ENCODE data around the gene RELL2. TPM values are rescaled to one million over a fixed set of nuclear protein-coding genes. Genes with fewer than 3 reads are reported as not detected.

Gene RELL2
- total RNA-seq, 1 experiment from 2014 or later: 8.7 TPM

- no peaks in the 10 kb centered on the region for H3K27me3 ChIP-seq (ENCODE audit: insufficient read depth, low read length)
- H3K4me3 ChIP-seq (replicated peaks in 1 of 2; ENCODE audit: low read depth in 1 of 2, low read length in 2 of 2): no peak overlapping the region
- no peaks in the 10 kb centered on the region for H3K79me2 ChIP-seq (ENCODE audit: insufficient read depth, low read length)
- H2AFZ ChIP-seq (ENCODE audit: low read depth, low read length, poor library complexity, severe bottlenecking): no peak overlapping the region
- POLR2A ChIA-PET: interaction anchor here (1.0 kb wide), 1 partner anchor 15 kb away, joined by 3 read pairs; no protein-coding TSS in a partner anchor
- no TSS peak for BruUV-seq (replicated peaks)
- CTCF ChIA-PET: interaction anchor here (0.7 to 1.2 kb wide), 4 partner anchors 13 to 300 kb away, joined by 3 to 5 read pairs (median 4); partner anchors contain the start of genes ARAP3 and RNF14
- intact Hi-C loops (cut with micrococcal nuclease): loop anchor here (10.0 kb wide), 1 partner anchor 476 kb away; no protein-coding TSS in a partner anchor
- RAD21 ChIA-PET (ENCODE audit: low non-redundant PET in 1 of 2, low total read pairs in 2 of 2, uncharacterized antibody in 2 of 2, unreplicated experiment in 2 of 2): interaction anchor here in 1 of 2 experiments (0.9 kb wide), 1 partner anchor 77 kb away, joined by 6 read pairs; no protein-coding TSS in a partner anchor
- H3K9me3 ChIP-seq (ENCODE audit: control insufficient read depth in 1 of 2, insufficient read depth in 1 of 2, low read depth in 1 of 2, low read length in 2 of 2): no peaks in the 10 kb centered on the region
- DNase-seq (ENCODE audit: low read depth, low spot score): no peak
- H3K4me2 ChIP-seq (ENCODE audit: low read length): no peak overlapping the region
- peaks cover 4% of the 10 kb centered on the region; the same call in 1 of the 2 replicates for H4K20me1 ChIP-seq (ENCODE audit: insufficient read depth)
- no peak overlapping the region for H3K9ac ChIP-seq (ENCODE audit: low read length)
- ATAC-seq: no peak
- H3K4me1 ChIP-seq (ENCODE audit: control insufficient read depth in 1 of 2, insufficient read depth in 2 of 2, low read length in 2 of 2): 0 out of 4 replicates have a peak, but pooled peaks cover 0 to 3% of the 10 kb centered on the region in 2 experiments
- H3K36me3 ChIP-seq (ENCODE audit: control insufficient read depth in 1 of 2, insufficient read depth in 2 of 2, low read length in 2 of 2): no peaks in the 10 kb centered on the region
- no peak for TF ChIP-seq EZH2 (IDR thresholded peaks at IDR 0.05)
- no peak for TF ChIP-seq ZNF274 (IDR thresholded peaks at IDR 0.05; ENCODE audit: low read depth, low read length)
- no peak for TF ChIP-seq TCF7L2 (IDR thresholded peaks at IDR 0.05; ENCODE audit: borderline replicate concordance, extremely low read depth, insufficient read depth, insufficient read length)
- no peak for TF ChIP-seq CBX3 (IDR thresholded peaks at IDR 0.05; ENCODE audit: low read depth)
- no peak for TF ChIP-seq CEBPB (IDR thresholded peaks at IDR 0.05; ENCODE audit: low read depth)
- TF ChIP-seq EZH2phosphoT487 (IDR thresholded peaks at IDR 0.05; ENCODE audit: borderline replicate concordance): no peak
- TF ChIP-seq ZBTB33 (IDR thresholded peaks at IDR 0.05; ENCODE audit: extremely low read depth, insufficient replicate concordance, low read length): no peak
- TF ChIP-seq CTCF (IDR thresholded peaks at IDR 0.05 in 2 of 3, conservative IDR thresholded peaks at IDR 0.05 in 1 of 3; ENCODE audit: borderline replicate concordance in 1 of 3, insufficient read depth in 1 of 3, low read depth in 2 of 3, low read length in 2 of 3): no peak
- TF ChIP-seq SRF (IDR thresholded peaks at IDR 0.05; ENCODE audit: low read depth): no peak
- TF ChIP-seq, protein P1, sequence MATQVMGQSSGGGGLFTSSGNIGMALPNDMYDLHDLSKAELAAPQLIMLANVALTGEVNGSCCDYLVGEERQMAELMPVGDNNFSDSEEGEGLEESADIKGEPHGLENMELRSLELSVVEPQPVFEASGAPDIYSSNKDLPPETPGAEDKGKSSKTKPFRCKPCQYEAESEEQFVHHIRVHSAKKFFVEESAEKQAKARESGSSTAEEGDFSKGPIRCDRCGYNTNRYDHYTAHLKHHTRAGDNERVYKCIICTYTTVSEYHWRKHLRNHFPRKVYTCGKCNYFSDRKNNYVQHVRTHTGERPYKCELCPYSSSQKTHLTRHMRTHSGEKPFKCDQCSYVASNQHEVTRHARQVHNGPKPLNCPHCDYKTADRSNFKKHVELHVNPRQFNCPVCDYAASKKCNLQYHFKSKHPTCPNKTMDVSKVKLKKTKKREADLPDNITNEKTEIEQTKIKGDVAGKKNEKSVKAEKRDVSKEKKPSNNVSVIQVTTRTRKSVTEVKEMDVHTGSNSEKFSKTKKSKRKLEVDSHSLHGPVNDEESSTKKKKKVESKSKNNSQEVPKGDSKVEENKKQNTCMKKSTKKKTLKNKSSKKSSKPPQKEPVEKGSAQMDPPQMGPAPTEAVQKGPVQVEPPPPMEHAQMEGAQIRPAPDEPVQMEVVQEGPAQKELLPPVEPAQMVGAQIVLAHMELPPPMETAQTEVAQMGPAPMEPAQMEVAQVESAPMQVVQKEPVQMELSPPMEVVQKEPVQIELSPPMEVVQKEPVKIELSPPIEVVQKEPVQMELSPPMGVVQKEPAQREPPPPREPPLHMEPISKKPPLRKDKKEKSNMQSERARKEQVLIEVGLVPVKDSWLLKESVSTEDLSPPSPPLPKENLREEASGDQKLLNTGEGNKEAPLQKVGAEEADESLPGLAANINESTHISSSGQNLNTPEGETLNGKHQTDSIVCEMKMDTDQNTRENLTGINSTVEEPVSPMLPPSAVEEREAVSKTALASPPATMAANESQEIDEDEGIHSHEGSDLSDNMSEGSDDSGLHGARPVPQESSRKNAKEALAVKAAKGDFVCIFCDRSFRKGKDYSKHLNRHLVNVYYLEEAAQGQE (IDR thresholded peaks at IDR 0.05; ENCODE audit: low read depth): no peak
- TF ChIP-seq RAD21 (IDR thresholded peaks at IDR 0.05; ENCODE audit: low read depth): no peak
- TF ChIP-seq, protein P2, sequence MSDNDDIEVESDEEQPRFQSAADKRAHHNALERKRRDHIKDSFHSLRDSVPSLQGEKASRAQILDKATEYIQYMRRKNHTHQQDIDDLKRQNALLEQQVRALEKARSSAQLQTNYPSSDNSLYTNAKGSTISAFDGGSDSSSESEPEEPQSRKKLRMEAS (IDR thresholded peaks at IDR 0.05): no peak
- no peak for TF ChIP-seq JUND (IDR thresholded peaks at IDR 0.05)
- TF ChIP-seq SIN3A (IDR thresholded peaks at IDR 0.05; ENCODE audit: low read depth): no peak
- no peak for TF ChIP-seq FOSL1 (IDR thresholded peaks at IDR 0.05; ENCODE audit: low read depth)
- TF ChIP-seq, protein P3, sequence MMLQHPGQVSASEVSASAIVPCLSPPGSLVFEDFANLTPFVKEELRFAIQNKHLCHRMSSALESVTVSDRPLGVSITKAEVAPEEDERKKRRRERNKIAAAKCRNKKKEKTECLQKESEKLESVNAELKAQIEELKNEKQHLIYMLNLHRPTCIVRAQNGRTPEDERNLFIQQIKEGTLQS (IDR thresholded peaks at IDR 0.05): no peak
- TF ChIP-seq ELF1 (IDR thresholded peaks at IDR 0.05; ENCODE audit: borderline replicate concordance, low read depth): no peak
- TF ChIP-seq EGR1 (IDR thresholded peaks at IDR 0.05; ENCODE audit: low read depth): no peak
- H3K27ac ChIP-seq (ENCODE audit: low read depth, low read length): no peak overlapping the region
- no peaks in the 10 kb centered on the region for H3K9me2 ChIP-seq (ENCODE audit: insufficient read depth)
These were observed 31.9 kb downstream of the RELL2 start for GRCh38 chr5:141668601-141669265.

Measured in HCT116 (cell line).